Mammary epithelial cell (primary cell): ENCODE data around the gene HS3ST2.

Experiments used
- EZH2 ChIP-seq: IDR thresholded peaks from 2 replicates; pipeline ENCODE4 v1.6.1; 2012; ENCODE audit warnings: low read length, inconsistent platforms, borderline replicate concordance
- TF ChIP-seq, protein P1 (sequence below), 2 donors: IDR thresholded peaks in 1 of 2; conservative IDR thresholded peaks in 1 of 2; 2 replicates each; pipeline ENCODE4 v1.5.1; 2011 to 2012; ENCODE audit warnings: inconsistent platforms in 2 of 2, low read length in 2 of 2, mild to moderate bottlenecking in 2 of 2, control low read depth in 1 of 2, low read depth in 1 of 2; ENCODE audit not compliant: insufficient read depth in 1 of 2; ENCODE audit errors: extremely low read depth in 1 of 2

DNA sequence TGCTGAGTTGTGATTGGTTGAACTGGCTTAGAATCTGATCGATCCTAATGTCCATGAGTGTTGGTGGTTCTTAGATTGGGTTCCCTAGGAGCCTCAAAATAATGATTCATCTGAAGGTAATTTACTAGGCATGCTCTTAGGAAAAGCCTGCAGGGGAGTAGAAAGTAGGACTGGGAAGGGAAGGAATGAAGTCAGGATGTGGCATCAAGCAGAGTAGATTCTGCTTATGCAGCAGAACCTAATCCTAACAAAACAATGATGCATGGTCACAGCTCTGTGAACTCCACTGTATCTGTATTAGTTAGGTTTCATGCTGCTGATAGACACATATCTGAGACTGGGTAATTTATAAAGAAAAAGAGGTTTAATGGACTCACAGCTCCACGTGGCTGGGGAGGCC, 132.5 kb downstream of the HS3ST2 start:
- TF ChIP-seq, protein P1, sequence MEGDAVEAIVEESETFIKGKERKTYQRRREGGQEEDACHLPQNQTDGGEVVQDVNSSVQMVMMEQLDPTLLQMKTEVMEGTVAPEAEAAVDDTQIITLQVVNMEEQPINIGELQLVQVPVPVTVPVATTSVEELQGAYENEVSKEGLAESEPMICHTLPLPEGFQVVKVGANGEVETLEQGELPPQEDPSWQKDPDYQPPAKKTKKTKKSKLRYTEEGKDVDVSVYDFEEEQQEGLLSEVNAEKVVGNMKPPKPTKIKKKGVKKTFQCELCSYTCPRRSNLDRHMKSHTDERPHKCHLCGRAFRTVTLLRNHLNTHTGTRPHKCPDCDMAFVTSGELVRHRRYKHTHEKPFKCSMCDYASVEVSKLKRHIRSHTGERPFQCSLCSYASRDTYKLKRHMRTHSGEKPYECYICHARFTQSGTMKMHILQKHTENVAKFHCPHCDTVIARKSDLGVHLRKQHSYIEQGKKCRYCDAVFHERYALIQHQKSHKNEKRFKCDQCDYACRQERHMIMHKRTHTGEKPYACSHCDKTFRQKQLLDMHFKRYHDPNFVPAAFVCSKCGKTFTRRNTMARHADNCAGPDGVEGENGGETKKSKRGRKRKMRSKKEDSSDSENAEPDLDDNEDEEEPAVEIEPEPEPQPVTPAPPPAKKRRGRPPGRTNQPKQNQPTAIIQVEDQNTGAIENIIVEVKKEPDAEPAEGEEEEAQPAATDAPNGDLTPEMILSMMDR (conservative IDR thresholded peaks at IDR 0.05 in 1 of 2, IDR thresholded peaks at IDR 0.05 in 1 of 2; ENCODE audit: extremely low read depth in 1 of 2, insufficient read depth in 1 of 2, low read depth in 1 of 2, low read length in 2 of 2), result no peak
- TF ChIP-seq EZH2, result no peak
